Mammary epithelial cell (primary cell): ENCODE results near the gene RPRD1A.

Experiments
- EZH2 ChIP-seq: IDR thresholded peaks from 2 replicates; pipeline ENCODE4 v1.6.1; 2012; ENCODE audit warnings: low read length, inconsistent platforms, borderline replicate concordance
- TF ChIP-seq, protein P1 (sequence below), 2 donors: IDR thresholded peaks in 1 of 2; conservative IDR thresholded peaks in 1 of 2; 2 replicates each; pipeline ENCODE4 v1.5.1; 2011 to 2012; ENCODE audit warnings: inconsistent platforms in 2 of 2, low read length in 2 of 2, mild to moderate bottlenecking in 2 of 2, control low read depth in 1 of 2, low read depth in 1 of 2; ENCODE audit not compliant: insufficient read depth in 1 of 2; ENCODE audit errors: extremely low read depth in 1 of 2

DNA sequence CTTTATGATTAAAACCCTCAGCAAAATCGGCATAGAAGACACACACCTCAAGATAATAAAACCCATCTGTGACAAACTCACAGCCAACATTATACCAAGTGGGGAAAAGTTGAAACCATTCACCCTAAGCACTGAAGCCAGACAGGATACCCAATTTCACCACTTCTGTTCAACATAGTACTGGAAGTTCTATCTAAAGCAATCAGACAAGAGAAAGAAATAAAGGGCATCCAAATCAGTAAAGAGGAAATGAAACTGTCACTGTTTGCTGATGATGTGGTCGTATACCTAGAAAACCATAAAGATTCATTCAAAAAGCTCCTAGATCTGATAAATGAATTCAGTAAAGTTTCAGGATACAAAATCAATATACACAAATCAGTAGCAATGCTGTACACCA lies 16.4 kb upstream of the RPRD1A start:
- TF ChIP-seq, protein P1, sequence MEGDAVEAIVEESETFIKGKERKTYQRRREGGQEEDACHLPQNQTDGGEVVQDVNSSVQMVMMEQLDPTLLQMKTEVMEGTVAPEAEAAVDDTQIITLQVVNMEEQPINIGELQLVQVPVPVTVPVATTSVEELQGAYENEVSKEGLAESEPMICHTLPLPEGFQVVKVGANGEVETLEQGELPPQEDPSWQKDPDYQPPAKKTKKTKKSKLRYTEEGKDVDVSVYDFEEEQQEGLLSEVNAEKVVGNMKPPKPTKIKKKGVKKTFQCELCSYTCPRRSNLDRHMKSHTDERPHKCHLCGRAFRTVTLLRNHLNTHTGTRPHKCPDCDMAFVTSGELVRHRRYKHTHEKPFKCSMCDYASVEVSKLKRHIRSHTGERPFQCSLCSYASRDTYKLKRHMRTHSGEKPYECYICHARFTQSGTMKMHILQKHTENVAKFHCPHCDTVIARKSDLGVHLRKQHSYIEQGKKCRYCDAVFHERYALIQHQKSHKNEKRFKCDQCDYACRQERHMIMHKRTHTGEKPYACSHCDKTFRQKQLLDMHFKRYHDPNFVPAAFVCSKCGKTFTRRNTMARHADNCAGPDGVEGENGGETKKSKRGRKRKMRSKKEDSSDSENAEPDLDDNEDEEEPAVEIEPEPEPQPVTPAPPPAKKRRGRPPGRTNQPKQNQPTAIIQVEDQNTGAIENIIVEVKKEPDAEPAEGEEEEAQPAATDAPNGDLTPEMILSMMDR (conservative IDR thresholded peaks at IDR 0.05 in 1 of 2, IDR thresholded peaks at IDR 0.05 in 1 of 2; ENCODE audit: extremely low read depth in 1 of 2, insufficient read depth in 1 of 2, low read depth in 1 of 2, low read length in 2 of 2): no peak
- TF ChIP-seq EZH2: no peak
